HCT116 (cell line): ENCODE results near the gene SNRNP70.
"Not testable (repeated sequence)": the region's sequence is repeated elsewhere in the genome, so short reads cannot be mapped to it uniquely, and the experiment has no call there.

Experiments used
- CEBPB ChIP-seq: IDR thresholded peaks from 2 replicates; pipeline ENCODE4 v1.6.1; 2012; ENCODE audit warnings: low read depth
- EGR1 ChIP-seq: IDR thresholded peaks from 2 replicates; pipeline ENCODE4 v1.6.1; 2012; ENCODE audit warnings: low read depth
- EZH2 ChIP-seq: fragments of 200-600 bp; sonication (generic); IDR thresholded peaks from 2 replicates; pipeline ENCODE4 v1.6.1; 2017; ENCODE audit warnings: antibody characterized with exemption, mixed run types
- EZH2phosphoT487 ChIP-seq: fragments of 200-600 bp; IDR thresholded peaks from 2 replicates; pipeline ENCODE4 v1.6.1; 2018; ENCODE audit warnings: antibody characterized with exemption, borderline replicate concordance
- POLR2A ChIP-seq: IDR thresholded peaks from 2 replicates; pipeline ENCODE4 v1.7.0; 2011; ENCODE audit warnings: borderline replicate concordance; ENCODE audit not compliant: insufficient read depth, insufficient read length; ENCODE audit errors: extremely low read depth
- POLR2AphosphoS5 ChIP-seq: IDR thresholded peaks from 2 replicates; pipeline ENCODE4 v1.6.1; 2011; ENCODE audit warnings: mild to moderate bottlenecking, low read depth, low read length, moderate library complexity
- SIN3A ChIP-seq: IDR thresholded peaks from 2 replicates; pipeline ENCODE4 v1.6.1; 2012; ENCODE audit warnings: low read depth
- SP1 ChIP-seq: IDR thresholded peaks from 2 replicates; pipeline ENCODE4 v1.6.1; 2012; ENCODE audit warnings: low read depth
- TCF7L2 ChIP-seq: IDR thresholded peaks from 2 replicates; pipeline ENCODE4 v1.7.0; 2011; ENCODE audit warnings: borderline replicate concordance, inconsistent platforms; ENCODE audit not compliant: insufficient read depth, insufficient read length; ENCODE audit errors: extremely low read depth
- ZNF274 ChIP-seq: fragments of 200-500 bp; sonication (Bioruptor generic); IDR thresholded peaks from 2 replicates; pipeline ENCODE4 v1.6.1; 2014; ENCODE audit warnings: mild to moderate bottlenecking, low read depth, low read length, inconsistent platforms
- TF ChIP-seq, protein P1 (sequence below): IDR thresholded peaks from 2 replicates; pipeline ENCODE4 v1.6.1; 2011; ENCODE audit warnings: mild to moderate bottlenecking, low read length, moderate library complexity; ENCODE audit not compliant: insufficient replicate concordance; ENCODE audit errors: extremely low read depth
- TF ChIP-seq, protein P2 (sequence below): IDR thresholded peaks from 2 replicates; pipeline ENCODE4 v1.6.1; 2012; ENCODE audit warnings: low read depth
- TF ChIP-seq, protein P3 (sequence below), 3 experiments: fragments of 200-600 bp in 1 of 3; sonication (generic) in 1 of 3; IDR thresholded peaks in 2 of 3; conservative IDR thresholded peaks in 1 of 3; 2 replicates each; pipeline ENCODE4 v1.5.1; 2012 to 2017; ENCODE audit warnings: low read depth in 2 of 3, low read length in 2 of 3, antibody characterized with exemption in 1 of 3, borderline replicate concordance in 1 of 3, control low read depth in 1 of 3, mild to moderate bottlenecking in 1 of 3, mixed read lengths in 1 of 3, mixed run types in 1 of 3, moderate library complexity in 1 of 3; ENCODE audit not compliant: insufficient read depth in 1 of 3
- TF ChIP-seq, protein P4 (sequence below): IDR thresholded peaks from 2 replicates; pipeline ENCODE4 v1.6.1; 2012

DNA sequence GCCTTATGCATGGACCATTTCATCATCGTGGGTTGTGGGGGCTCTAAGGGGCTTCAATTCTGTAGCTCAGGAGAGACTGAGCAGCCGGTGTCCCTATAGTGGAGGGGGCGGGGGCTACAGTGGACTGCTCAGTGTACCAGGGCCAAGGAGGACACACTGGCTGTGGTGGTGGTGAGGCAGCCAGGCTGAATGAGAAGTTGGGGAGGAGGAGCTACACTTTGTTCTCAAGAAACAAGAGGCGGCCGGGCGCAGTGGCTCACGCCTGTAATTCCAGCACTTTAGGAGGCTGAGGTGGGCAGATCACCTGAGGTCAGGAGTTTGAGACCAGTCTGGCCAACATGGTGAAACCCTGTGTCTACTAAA, 61.1 kb downstream of the SNRNP70 start:
- TF ChIP-seq, protein P1, sequence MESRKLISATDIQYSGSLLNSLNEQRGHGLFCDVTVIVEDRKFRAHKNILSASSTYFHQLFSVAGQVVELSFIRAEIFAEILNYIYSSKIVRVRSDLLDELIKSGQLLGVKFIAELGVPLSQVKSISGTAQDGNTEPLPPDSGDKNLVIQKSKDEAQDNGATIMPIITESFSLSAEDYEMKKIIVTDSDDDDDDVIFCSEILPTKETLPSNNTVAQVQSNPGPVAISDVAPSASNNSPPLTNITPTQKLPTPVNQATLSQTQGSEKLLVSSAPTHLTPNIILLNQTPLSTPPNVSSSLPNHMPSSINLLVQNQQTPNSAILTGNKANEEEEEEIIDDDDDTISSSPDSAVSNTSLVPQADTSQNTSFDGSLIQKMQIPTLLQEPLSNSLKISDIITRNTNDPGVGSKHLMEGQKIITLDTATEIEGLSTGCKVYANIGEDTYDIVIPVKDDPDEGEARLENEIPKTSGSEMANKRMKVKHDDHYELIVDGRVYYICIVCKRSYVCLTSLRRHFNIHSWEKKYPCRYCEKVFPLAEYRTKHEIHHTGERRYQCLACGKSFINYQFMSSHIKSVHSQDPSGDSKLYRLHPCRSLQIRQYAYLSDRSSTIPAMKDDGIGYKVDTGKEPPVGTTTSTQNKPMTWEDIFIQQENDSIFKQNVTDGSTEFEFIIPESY = not testable (repeated sequence)
- not testable (repeated sequence) for TF ChIP-seq ZNF274, CEBPB, EZH2phosphoT487, POLR2A, TCF7L2, SP1, POLR2AphosphoS5, EGR1, EZH2, SIN3A
- TF ChIP-seq, protein P2, sequence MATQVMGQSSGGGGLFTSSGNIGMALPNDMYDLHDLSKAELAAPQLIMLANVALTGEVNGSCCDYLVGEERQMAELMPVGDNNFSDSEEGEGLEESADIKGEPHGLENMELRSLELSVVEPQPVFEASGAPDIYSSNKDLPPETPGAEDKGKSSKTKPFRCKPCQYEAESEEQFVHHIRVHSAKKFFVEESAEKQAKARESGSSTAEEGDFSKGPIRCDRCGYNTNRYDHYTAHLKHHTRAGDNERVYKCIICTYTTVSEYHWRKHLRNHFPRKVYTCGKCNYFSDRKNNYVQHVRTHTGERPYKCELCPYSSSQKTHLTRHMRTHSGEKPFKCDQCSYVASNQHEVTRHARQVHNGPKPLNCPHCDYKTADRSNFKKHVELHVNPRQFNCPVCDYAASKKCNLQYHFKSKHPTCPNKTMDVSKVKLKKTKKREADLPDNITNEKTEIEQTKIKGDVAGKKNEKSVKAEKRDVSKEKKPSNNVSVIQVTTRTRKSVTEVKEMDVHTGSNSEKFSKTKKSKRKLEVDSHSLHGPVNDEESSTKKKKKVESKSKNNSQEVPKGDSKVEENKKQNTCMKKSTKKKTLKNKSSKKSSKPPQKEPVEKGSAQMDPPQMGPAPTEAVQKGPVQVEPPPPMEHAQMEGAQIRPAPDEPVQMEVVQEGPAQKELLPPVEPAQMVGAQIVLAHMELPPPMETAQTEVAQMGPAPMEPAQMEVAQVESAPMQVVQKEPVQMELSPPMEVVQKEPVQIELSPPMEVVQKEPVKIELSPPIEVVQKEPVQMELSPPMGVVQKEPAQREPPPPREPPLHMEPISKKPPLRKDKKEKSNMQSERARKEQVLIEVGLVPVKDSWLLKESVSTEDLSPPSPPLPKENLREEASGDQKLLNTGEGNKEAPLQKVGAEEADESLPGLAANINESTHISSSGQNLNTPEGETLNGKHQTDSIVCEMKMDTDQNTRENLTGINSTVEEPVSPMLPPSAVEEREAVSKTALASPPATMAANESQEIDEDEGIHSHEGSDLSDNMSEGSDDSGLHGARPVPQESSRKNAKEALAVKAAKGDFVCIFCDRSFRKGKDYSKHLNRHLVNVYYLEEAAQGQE = not testable (repeated sequence)
- TF ChIP-seq, protein P3, sequence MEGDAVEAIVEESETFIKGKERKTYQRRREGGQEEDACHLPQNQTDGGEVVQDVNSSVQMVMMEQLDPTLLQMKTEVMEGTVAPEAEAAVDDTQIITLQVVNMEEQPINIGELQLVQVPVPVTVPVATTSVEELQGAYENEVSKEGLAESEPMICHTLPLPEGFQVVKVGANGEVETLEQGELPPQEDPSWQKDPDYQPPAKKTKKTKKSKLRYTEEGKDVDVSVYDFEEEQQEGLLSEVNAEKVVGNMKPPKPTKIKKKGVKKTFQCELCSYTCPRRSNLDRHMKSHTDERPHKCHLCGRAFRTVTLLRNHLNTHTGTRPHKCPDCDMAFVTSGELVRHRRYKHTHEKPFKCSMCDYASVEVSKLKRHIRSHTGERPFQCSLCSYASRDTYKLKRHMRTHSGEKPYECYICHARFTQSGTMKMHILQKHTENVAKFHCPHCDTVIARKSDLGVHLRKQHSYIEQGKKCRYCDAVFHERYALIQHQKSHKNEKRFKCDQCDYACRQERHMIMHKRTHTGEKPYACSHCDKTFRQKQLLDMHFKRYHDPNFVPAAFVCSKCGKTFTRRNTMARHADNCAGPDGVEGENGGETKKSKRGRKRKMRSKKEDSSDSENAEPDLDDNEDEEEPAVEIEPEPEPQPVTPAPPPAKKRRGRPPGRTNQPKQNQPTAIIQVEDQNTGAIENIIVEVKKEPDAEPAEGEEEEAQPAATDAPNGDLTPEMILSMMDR (IDR thresholded peaks at IDR 0.05 in 2 of 3, conservative IDR thresholded peaks at IDR 0.05 in 1 of 3; ENCODE audit: borderline replicate concordance in 1 of 3, insufficient read depth in 1 of 3, low read depth in 2 of 3, low read length in 2 of 3) = not testable (repeated sequence)
- TF ChIP-seq, protein P4, sequence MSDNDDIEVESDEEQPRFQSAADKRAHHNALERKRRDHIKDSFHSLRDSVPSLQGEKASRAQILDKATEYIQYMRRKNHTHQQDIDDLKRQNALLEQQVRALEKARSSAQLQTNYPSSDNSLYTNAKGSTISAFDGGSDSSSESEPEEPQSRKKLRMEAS = not testable (repeated sequence)
